Measurements from ENCODE around the gene NT5C1B.

NT5C1B gene

GRCh38 chr2:18592372-18592771 lies 3.0 kb upstream of the NT5C1B start:
- intact Hi-C loops (cut with DNase I; ENCODE audit: low total_unique reads): no loop called here
- no peak for DNase-seq
- Histone ChIP-seq H3K27ac (no peak overlapping the region), H3K4me1 (no peaks in the 10 kb centered on the region), H3K4me3 (no peak overlapping the region), H3K36me3 (no peaks in the 10 kb centered on the region), H3K27me3 (no peaks in the 10 kb centered on the region), H3K9me3 (no peaks in the 10 kb centered on the region)
- TF ChIP-seq CTCF (IDR thresholded peaks at IDR 0.05): no peak

- no peak overlapping the region for H3K27ac ChIP-seq
- no peak for TF ChIP-seq CTCF (IDR thresholded peaks at IDR 0.05)
- no peaks in the 10 kb centered on the region for H3K9me3 ChIP-seq
- no peak for DNase-seq
- H3K4me3 ChIP-seq: no peak overlapping the region
- intact Hi-C loops (cut with DNase I; ENCODE audit: low total_unique reads): no loop called here
- no peaks in the 10 kb centered on the region for H3K4me1 ChIP-seq
- H3K36me3 ChIP-seq: no peaks in the 10 kb centered on the region
- no peaks in the 10 kb centered on the region for H3K27me3 ChIP-seq
Observed at GRCh38 chr2:18588802-18589201, 567 bp downstream of the NT5C1B start.

GRCh38 chr2:18588049-18588448 lies 1.3 kb downstream of the NT5C1B start:
- Histone ChIP-seq H3K4me3 (no peak overlapping the region), H3K27ac (no peak overlapping the region), H3K9me3 (no peaks in the 10 kb centered on the region), H3K27me3 (no peaks in the 10 kb centered on the region), H3K36me3 (no peaks in the 10 kb centered on the region), H3K4me1 (no peaks in the 10 kb centered on the region)
- intact Hi-C loops (cut with DNase I; ENCODE audit: low total_unique reads): no loop called here
- no peak for TF ChIP-seq CTCF (IDR thresholded peaks at IDR 0.05)
- no peak for DNase-seq

GRCh38 chr2:18585526-18585925 lies 3.8 kb downstream of the NT5C1B start:
- no peaks in the 10 kb centered on the region for H3K4me1 ChIP-seq
- no peaks in the 10 kb centered on the region for H3K36me3 ChIP-seq
- DNase-seq: no peak
- H3K9me3 ChIP-seq: no peaks in the 10 kb centered on the region
- TF ChIP-seq CTCF (IDR thresholded peaks at IDR 0.05): no peak
- H3K27ac ChIP-seq: no peak overlapping the region
- no peaks in the 10 kb centered on the region for H3K27me3 ChIP-seq
- intact Hi-C loops (cut with DNase I; ENCODE audit: low total_unique reads): no loop called here
- H3K4me3 ChIP-seq: no peak overlapping the region

- H3K9me3 ChIP-seq: no peaks in the 10 kb centered on the region
- no peaks in the 10 kb centered on the region for H3K4me1 ChIP-seq
Observed at GRCh38 chr2:18584608-18584954, 4.8 kb downstream of the NT5C1B start.

More at GRCh38 chr2:18584608-18584954, 4.8 kb downstream of the NT5C1B start:
- H3K4me3 ChIP-seq: no peak overlapping the region
- TF ChIP-seq CTCF (IDR thresholded peaks at IDR 0.05): no peak
- H3K36me3 ChIP-seq: no peaks in the 10 kb centered on the region
- H3K27me3 ChIP-seq: no peaks in the 10 kb centered on the region
- intact Hi-C loops (cut with DNase I; ENCODE audit: low total_unique reads): no loop called here
- H3K27ac ChIP-seq: no peak overlapping the region
- no peak for DNase-seq

All from tibial artery (tissue), 4 donors.